ENCODE results near the gene FYN. TPM values are rescaled to one million over a fixed set of nuclear protein-coding genes. Genes with fewer than 3 reads are reported as not detected.

The FYN gene
- total RNA-seq, 1 donor from 2014 or later: 46.3 TPM

- no peaks in the 10 kb centered on the region for H3K36me3 ChIP-seq
- H3K4me1 ChIP-seq: peaks cover 4% of the 10 kb centered on the region
- H3K9me3 ChIP-seq (replicated peaks): no peaks in the 10 kb centered on the region
- DNase-seq: no peak
- intact Hi-C loops (cut with micrococcal nuclease): no loop called here
- H3K4me3 ChIP-seq: no peak overlapping the region
- no peaks in the 10 kb centered on the region for H3K27me3 ChIP-seq (ENCODE audit: low read depth)
- TF ChIP-seq CTCF (IDR thresholded peaks at IDR 0.05; ENCODE audit: borderline replicate concordance): no peak
- no peak overlapping the region for H3K27ac ChIP-seq (replicated peaks)
These were observed 27.5 kb upstream of the FYN start for GRCh38 chr6:111900735-111901134.

- DNase-seq: no peak
- Histone ChIP-seq H3K27ac (replicated peaks) (no peak overlapping the region), H3K4me3 (no peak overlapping the region), H3K27me3 (ENCODE audit: low read depth) (no peaks in the 10 kb centered on the region), H3K9me3 (replicated peaks) (no peaks in the 10 kb centered on the region), H3K36me3 (no peaks in the 10 kb centered on the region), H3K4me1 (peaks cover 4% of the 10 kb centered on the region)
- intact Hi-C loops (cut with micrococcal nuclease): no loop called here
- TF ChIP-seq CTCF (IDR thresholded peaks at IDR 0.05; ENCODE audit: borderline replicate concordance): no peak
These were observed 26.3 kb upstream of the FYN start for GRCh38 chr6:111899531-111899930.

- TF ChIP-seq CTCF (IDR thresholded peaks at IDR 0.05; ENCODE audit: borderline replicate concordance): no peak
- no peaks in the 10 kb centered on the region for H3K36me3 ChIP-seq
- DNase-seq: no peak
- H3K4me3 ChIP-seq: no peak overlapping the region
- no peaks in the 10 kb centered on the region for H3K27me3 ChIP-seq (ENCODE audit: low read depth)
- H3K27ac ChIP-seq (replicated peaks): no peak overlapping the region
- intact Hi-C loops (cut with micrococcal nuclease): no loop called here
- H3K9me3 ChIP-seq (replicated peaks): no peaks in the 10 kb centered on the region
- H3K4me1 ChIP-seq: peaks cover 4% of the 10 kb centered on the region
These were observed 25.2 kb upstream of the FYN start for GRCh38 chr6:111898452-111898851.

- no peak overlapping the region for H3K27ac ChIP-seq (replicated peaks)
- H3K27me3 ChIP-seq (ENCODE audit: low read depth): no peaks in the 10 kb centered on the region
- DNase-seq: no peak
- H3K4me1 ChIP-seq: peaks cover 4% of the 10 kb centered on the region
- TF ChIP-seq CTCF (IDR thresholded peaks at IDR 0.05; ENCODE audit: borderline replicate concordance): no peak
- H3K4me3 ChIP-seq: no peak overlapping the region
- no peaks in the 10 kb centered on the region for H3K36me3 ChIP-seq
- H3K9me3 ChIP-seq (replicated peaks): no peaks in the 10 kb centered on the region
- intact Hi-C loops (cut with micrococcal nuclease): no loop called here
These were observed 21.7 kb upstream of the FYN start for GRCh38 chr6:111894951-111895350.

- Histone ChIP-seq H3K4me1 (peaks cover 4% of the 10 kb centered on the region), H3K4me3 (no peak overlapping the region), H3K36me3 (no peaks in the 10 kb centered on the region), H3K27me3 (ENCODE audit: low read depth) (no peaks in the 10 kb centered on the region), H3K9me3 (replicated peaks) (no peaks in the 10 kb centered on the region), H3K27ac (replicated peaks) (no peak overlapping the region)
- TF ChIP-seq CTCF (IDR thresholded peaks at IDR 0.05; ENCODE audit: borderline replicate concordance): no peak
- no peak for DNase-seq
- intact Hi-C loops (cut with micrococcal nuclease): no loop called here
These were observed 21.0 kb upstream of the FYN start for GRCh38 chr6:111894272-111894671.

GRCh38 chr6:111892431-111892830 lies 19.2 kb upstream of the FYN start:
- TF ChIP-seq CTCF (IDR thresholded peaks at IDR 0.05; ENCODE audit: borderline replicate concordance): no peak
- intact Hi-C loops (cut with micrococcal nuclease): no loop called here
- no peaks in the 10 kb centered on the region for H3K9me3 ChIP-seq (replicated peaks)
- no peak overlapping the region for H3K4me3 ChIP-seq
- H3K27me3 ChIP-seq (ENCODE audit: low read depth): no peaks in the 10 kb centered on the region
- no peaks in the 10 kb centered on the region for H3K36me3 ChIP-seq
- no peak for DNase-seq
- H3K4me1 ChIP-seq: peaks cover 11% of the 10 kb centered on the region
- no peak overlapping the region for H3K27ac ChIP-seq (replicated peaks)

Data from left ventricle myocardium inferior (tissue), 1 donor.